Panc1 (cell line): Measurements from ENCODE around the gene RGS17. TPM values are rescaled to one million over a fixed set of nuclear protein-coding genes. Genes with fewer than 3 reads are reported as not detected.

Experiments
- ATAC-seq: fragments of 200-7000 bp; cut with Tn5 transposase; 2 replicates; pipeline ENCODE4 v1.9.1; 2020; ENCODE audit warnings: mild to moderate bottlenecking, moderate library complexity
- BruUV-seq: library from RNA; stranded (reverse); fragments of 400-500 nt; replicated peaks from 2 replicates; lab custom pipeline; 2021; lab: Mats Ljungman, UMichigan
- CTCF ChIA-PET: fragments of 300-600 bp; sonication (Branson Sonifier 250); formaldehyde crosslinking; loops from one replicate; lab custom pipeline; 2022; ENCODE audit warnings: antibody characterized with exemption; lab: Charles Lee
- POLR2A ChIA-PET: fragments of 300-600 bp; sonication (Branson Sonifier 250); formaldehyde crosslinking; loops from one replicate; lab custom pipeline; 2022; ENCODE audit warnings: antibody characterized with exemption; lab: Charles Lee
- DNase-seq: peaks from one replicate; pipeline ENCODE4 v3.0.0-alpha.2; 2010; ENCODE audit warnings: low read depth, low spot score
- H3K27ac ChIP-seq: 2 replicates; pipeline ENCODE4 v1.5.1; 2011; ENCODE audit warnings: mild to moderate bottlenecking, low read length, inconsistent platforms
- H3K27me3 ChIP-seq: fragments of 200-500 bp; sonication (Bioruptor generic); 2 replicates; pipeline ENCODE4 v1.6.0; 2014; ENCODE audit warnings: low read length, inconsistent platforms; ENCODE audit not compliant: control insufficient read depth, insufficient read depth
- H3K36me3 ChIP-seq: fragments of 200-500 bp; sonication (Bioruptor generic); 2 replicates; pipeline ENCODE4 v1.5.1; 2014; ENCODE audit warnings: inconsistent platforms, mild to moderate bottlenecking, low read length, moderate library complexity; ENCODE audit not compliant: control insufficient read depth, insufficient read depth
- H3K4me1 ChIP-seq: 2 replicates; pipeline ENCODE4 v1.5.1; 2011; ENCODE audit warnings: inconsistent platforms, mild to moderate bottlenecking, low read length, moderate library complexity; ENCODE audit not compliant: control insufficient read depth, insufficient read depth
- H3K4me3 ChIP-seq, 2 experiments: 2 replicates each; pipeline ENCODE4 v1.5.1; 2011 to 2012; ENCODE audit warnings: low read depth in 2 of 2, low read length in 2 of 2, mild to moderate bottlenecking in 2 of 2, inconsistent platforms in 1 of 2, moderate library complexity in 1 of 2
- H3K9me3 ChIP-seq: fragments of 200-500 bp; sonication (Bioruptor generic); 2 replicates; pipeline ENCODE4 v1.5.1; 2014; ENCODE audit warnings: low read depth, mild to moderate bottlenecking, inconsistent platforms, low read length, moderate library complexity; ENCODE audit not compliant: control insufficient read depth, insufficient read depth
- CTCF ChIP-seq: fragments of 450-650 bp; IDR thresholded peaks from 2 replicates; pipeline ENCODE4 v1.5.1; 2017; ENCODE audit warnings: mild to moderate bottlenecking
- POLR2AphosphoS5 ChIP-seq: IDR thresholded peaks from 2 replicates; pipeline ENCODE4 v1.6.1; 2012; ENCODE audit warnings: mild to moderate bottlenecking, low read depth, low read length, moderate library complexity
- SIN3A ChIP-seq: IDR thresholded peaks from 2 replicates; pipeline ENCODE4 v1.6.1; 2012; ENCODE audit warnings: low read depth, mild to moderate bottlenecking, low read length, moderate library complexity, borderline replicate concordance; ENCODE audit not compliant: insufficient read depth
- TCF7L2 ChIP-seq: IDR thresholded peaks from 2 replicates; pipeline ENCODE4 v1.6.1; 2011; ENCODE audit warnings: mild to moderate bottlenecking, low read depth, low read length, inconsistent platforms
- in situ Hi-C: cut with HindIII; loops from 2 replicates; pipeline ENCODE4 v1.10.0; 2016; ENCODE audit warnings: low sequenced_read_pairs, low pct_unique_long_range_greater_than_20kb
- intact Hi-C: fragments of 100-400 bp; cut with micrococcal nuclease; formaldehyde crosslinking; loops from one replicate; pipeline ENCODE4 v1.10.0; 2022; ENCODE audit not compliant: unreplicated experiment
- total RNA-seq: library from RNA; stranded (reverse); gene quantifications from one replicate; pipeline ENCODE4 v1.2.1, GENCODE V29; 2021; ENCODE audit not compliant: unreplicated experiment
- TF ChIP-seq, protein P1 (sequence below), 2 experiments: IDR thresholded peaks; 2 replicates each; pipeline ENCODE4 v1.6.1; 2011 to 2012; ENCODE audit warnings: low read depth in 2 of 2, control low read depth in 1 of 2, low read length in 1 of 2, mild to moderate bottlenecking in 1 of 2, moderate library complexity in 1 of 2; ENCODE audit not compliant: insufficient read depth in 1 of 2

The RGS17 gene
- total RNA-seq, 1 experiment from 2014 or later: 8.7 TPM

DNA sequence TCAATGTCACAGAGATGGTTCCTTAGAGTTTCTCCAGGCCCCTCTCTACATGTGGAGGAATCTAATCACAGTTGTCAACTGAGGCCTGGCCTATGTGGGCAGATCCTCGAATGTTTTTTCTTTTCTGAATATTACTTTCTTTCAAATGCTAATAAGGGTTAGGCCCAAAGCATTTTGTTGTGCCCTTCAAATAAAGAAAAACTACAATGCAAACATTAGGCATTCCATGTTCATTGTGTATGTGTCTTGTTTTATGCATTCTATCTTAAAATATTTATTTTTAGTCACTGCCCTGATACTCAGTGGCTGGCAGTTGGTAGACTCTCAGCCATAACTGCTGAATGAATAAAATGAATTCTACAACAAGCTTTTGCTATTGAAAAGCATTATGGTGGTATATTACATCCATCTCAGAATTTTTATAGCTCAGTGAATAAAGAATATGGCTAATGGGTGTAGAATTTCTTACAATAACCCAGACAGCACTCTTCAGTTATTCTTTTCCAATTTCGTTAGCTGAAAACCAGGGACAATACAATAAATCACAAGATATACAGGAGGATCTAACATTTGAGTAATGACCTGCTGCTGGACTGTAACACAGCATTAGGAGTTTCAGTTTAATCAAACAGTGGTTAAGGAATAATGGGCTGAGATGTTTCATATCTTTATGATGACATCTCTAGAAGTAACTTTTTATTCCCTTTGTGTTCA, 28.3 kb downstream of the RGS17 start:
- ChIA-PET CTCF (no interaction called here), POLR2A (no interaction called here)
- no peak overlapping the region for H3K4me3 ChIP-seq
- H3K4me1 ChIP-seq: no peaks in the 10 kb centered on the region
- in situ Hi-C loops (no loop called here), intact Hi-C loops (no loop called here)
- DNase-seq (no peak), ATAC-seq (no peak)
- no peak overlapping the region for H3K27ac ChIP-seq
- no peaks in the 10 kb centered on the region for H3K27me3 ChIP-seq
- no peaks in the 10 kb centered on the region for H3K36me3 ChIP-seq
- H3K9me3 ChIP-seq: no peaks in the 10 kb centered on the region
- TF ChIP-seq SIN3A (no peak), CTCF (no peak), TCF7L2 (no peak), POLR2AphosphoS5 (no peak)
- TF ChIP-seq, protein P1, sequence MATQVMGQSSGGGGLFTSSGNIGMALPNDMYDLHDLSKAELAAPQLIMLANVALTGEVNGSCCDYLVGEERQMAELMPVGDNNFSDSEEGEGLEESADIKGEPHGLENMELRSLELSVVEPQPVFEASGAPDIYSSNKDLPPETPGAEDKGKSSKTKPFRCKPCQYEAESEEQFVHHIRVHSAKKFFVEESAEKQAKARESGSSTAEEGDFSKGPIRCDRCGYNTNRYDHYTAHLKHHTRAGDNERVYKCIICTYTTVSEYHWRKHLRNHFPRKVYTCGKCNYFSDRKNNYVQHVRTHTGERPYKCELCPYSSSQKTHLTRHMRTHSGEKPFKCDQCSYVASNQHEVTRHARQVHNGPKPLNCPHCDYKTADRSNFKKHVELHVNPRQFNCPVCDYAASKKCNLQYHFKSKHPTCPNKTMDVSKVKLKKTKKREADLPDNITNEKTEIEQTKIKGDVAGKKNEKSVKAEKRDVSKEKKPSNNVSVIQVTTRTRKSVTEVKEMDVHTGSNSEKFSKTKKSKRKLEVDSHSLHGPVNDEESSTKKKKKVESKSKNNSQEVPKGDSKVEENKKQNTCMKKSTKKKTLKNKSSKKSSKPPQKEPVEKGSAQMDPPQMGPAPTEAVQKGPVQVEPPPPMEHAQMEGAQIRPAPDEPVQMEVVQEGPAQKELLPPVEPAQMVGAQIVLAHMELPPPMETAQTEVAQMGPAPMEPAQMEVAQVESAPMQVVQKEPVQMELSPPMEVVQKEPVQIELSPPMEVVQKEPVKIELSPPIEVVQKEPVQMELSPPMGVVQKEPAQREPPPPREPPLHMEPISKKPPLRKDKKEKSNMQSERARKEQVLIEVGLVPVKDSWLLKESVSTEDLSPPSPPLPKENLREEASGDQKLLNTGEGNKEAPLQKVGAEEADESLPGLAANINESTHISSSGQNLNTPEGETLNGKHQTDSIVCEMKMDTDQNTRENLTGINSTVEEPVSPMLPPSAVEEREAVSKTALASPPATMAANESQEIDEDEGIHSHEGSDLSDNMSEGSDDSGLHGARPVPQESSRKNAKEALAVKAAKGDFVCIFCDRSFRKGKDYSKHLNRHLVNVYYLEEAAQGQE (IDR thresholded peaks at IDR 0.05; ENCODE audit: insufficient read depth in 1 of 2, low read depth in 2 of 2, low read length in 1 of 2): no peak
- BruUV-seq: no TSS peak

DNA sequence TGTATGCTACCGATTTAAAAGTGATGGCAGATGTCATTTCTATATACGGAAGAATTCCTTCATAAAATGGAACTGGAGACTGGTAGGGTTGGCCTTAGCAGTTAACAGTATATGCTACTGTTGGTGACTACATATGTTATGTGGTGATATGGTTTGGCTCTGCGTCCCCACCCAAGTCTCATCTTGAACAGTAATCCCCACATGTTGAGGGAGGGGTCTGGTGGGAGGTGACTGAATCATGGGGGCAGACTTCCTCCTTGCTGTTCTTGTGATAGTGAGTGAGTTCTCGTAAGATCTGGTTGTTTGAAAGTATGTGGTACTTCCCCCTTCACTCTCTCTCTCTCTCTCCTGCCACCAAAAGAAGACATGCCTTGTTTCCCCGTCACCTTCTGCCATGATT, 29.6 kb downstream of the RGS17 start:
- Histone ChIP-seq H3K4me3 (no peak overlapping the region), H3K27ac (no peak overlapping the region), H3K9me3 (no peaks in the 10 kb centered on the region), H3K4me1 (no peaks in the 10 kb centered on the region), H3K36me3 (no peaks in the 10 kb centered on the region), H3K27me3 (no peaks in the 10 kb centered on the region)
- in situ Hi-C loops: no loop called here
- ChIA-PET POLR2A (no interaction called here), CTCF (no interaction called here)
- no peak for ATAC-seq
- intact Hi-C loops: no loop called here
- TF ChIP-seq CTCF: no peak
- no peak for TF ChIP-seq TCF7L2
- TF ChIP-seq POLR2AphosphoS5: no peak
- TF ChIP-seq, protein P1 (IDR thresholded peaks at IDR 0.05; ENCODE audit: insufficient read depth in 1 of 2, low read depth in 2 of 2, low read length in 1 of 2): no peak
- TF ChIP-seq SIN3A: no peak
- no peak for DNase-seq
- BruUV-seq: no TSS peak
